Urinary bladder (tissue), 4 donors: ENCODE measurements around the gene ZBP1. TPM values are rescaled to one million over a fixed set of nuclear protein-coding genes. Genes with fewer than 3 reads are reported as not detected.

Source experiments
- DNase-seq: peaks from one replicate; pipeline ENCODE4 v3.0.0-alpha.2; 2015; ENCODE audit errors: extremely low spot score
- H3K27ac ChIP-seq: one replicate; pipeline ENCODE4 v1.5.1; 2013; ENCODE audit warnings: low read depth, mild to moderate bottlenecking, moderate library complexity
- H3K36me3 ChIP-seq: one replicate; pipeline ENCODE4 v1.6.1; 2013; ENCODE audit warnings: mild to moderate bottlenecking, moderate library complexity; ENCODE audit not compliant: insufficient read depth
- H3K4me1 ChIP-seq: one replicate; pipeline ENCODE4 v1.6.1; 2013; ENCODE audit warnings: mild to moderate bottlenecking, moderate library complexity; ENCODE audit not compliant: insufficient read depth
- H3K4me3 ChIP-seq: one replicate; pipeline ENCODE4 v1.5.1; 2013; ENCODE audit warnings: low read depth, low read length
- WGBS: extraction: QIAGEN DNeasy Blood & Tissue Kit; methylation state at CpG from one replicate; pipeline ENCODE4 v1.1.7; 2013; 5-methylcytosine and 5-hydroxymethylcytosine counted together
- polyA plus RNA-seq: library from polyadenylated mRNA; stranded (reverse); fragments of 200-250 nt; gene quantifications from one replicate; pipeline ENCODE4 v1.2.3, GENCODE V29; 2013
- total RNA-seq: library from RNA; depleted of rRNA; stranded (reverse); fragments of >200 nt; gene quantifications from one replicate; pipeline ENCODE4 v1.2.3, GENCODE V29; 2014
- donor health status: healthy with polysubstance abuse.
- donor health status: healthy.

ZBP1 gene
- total RNA-seq (not detected), polyA plus RNA-seq (0.46 TPM)

- Histone ChIP-seq H3K36me3 (no peaks in the 10 kb centered on the region), H3K4me3 (no peak within 1 kb of the TSS), H3K27ac (no peak within 1 kb of the TSS), H3K4me1 (no peaks in the 10 kb centered on the region)
- DNase-seq = no peak
- 74% methylated on average over 18 of the region's 18 CpGs for WGBS
Observed at GRCh38 chr20:57620274-57620990, at the start of gene ZBP1. ZBP1 (minus strand) TSS chr20:57620426; CDS start chr20:57620295, 131 bp downstream.

- DNase-seq = no peak
- H3K4me1 ChIP-seq = no peaks in the 10 kb centered on the region
- WGBS = 90% methylated on average over 8 of the region's 8 CpGs
Observed at GRCh38 chr20:57669632-57670031, 49.4 kb upstream of the ZBP1 start.

GRCh38 chr20:57667924-57668782, 47.9 kb upstream of the ZBP1 start:
- no peaks in the 10 kb centered on the region for H3K36me3 ChIP-seq
- H3K4me3 ChIP-seq = no peak overlapping the region
- no peaks in the 10 kb centered on the region for H3K4me1 ChIP-seq
- H3K27ac ChIP-seq = no peak overlapping the region
- 75% methylated on average over 18 of the region's 18 CpGs for whole genome bisulfite sequencing
- no peak for DNase-seq

More at GRCh38 chr20:57669632-57670031, 49.4 kb upstream of the ZBP1 start:
- H3K4me3 ChIP-seq = no peak overlapping the region
- H3K27ac ChIP-seq = no peak overlapping the region
- no peaks in the 10 kb centered on the region for H3K36me3 ChIP-seq

- no peaks in the 10 kb centered on the region for H3K4me1 ChIP-seq
- DNase-seq = no peak
- 68% methylated on average over 16 of the region's 16 CpGs for WGBS
- H3K4me3 ChIP-seq = no peak overlapping the region
- H3K36me3 ChIP-seq = no peaks in the 10 kb centered on the region
- H3K27ac ChIP-seq = no peak overlapping the region
Observed at GRCh38 chr20:57667388-57667787, 47.2 kb upstream of the ZBP1 start.

GRCh38 chr20:57666834-57667157, 46.6 kb upstream of the ZBP1 start:
- H3K36me3 ChIP-seq = no peaks in the 10 kb centered on the region
- 85% methylated on average over 13 of the region's 13 CpGs for WGBS
- H3K4me3 ChIP-seq = no peak overlapping the region
- H3K4me1 ChIP-seq = no peaks in the 10 kb centered on the region
- H3K27ac ChIP-seq = no peak overlapping the region
- no peak for DNase-seq

GRCh38 chr20:57666106-57666833, 46.0 kb upstream of the ZBP1 start:
- 90% methylated on average over 21 of the region's 21 CpGs for WGBS
- DNase-seq = no peak

GRCh38 chr20:57665589-57665971, 45.4 kb upstream of the ZBP1 start:
- Histone ChIP-seq H3K4me1 (no peaks in the 10 kb centered on the region), H3K27ac (no peak overlapping the region), H3K4me3 (no peak overlapping the region), H3K36me3 (no peaks in the 10 kb centered on the region)
- no peak for DNase-seq
- WGBS = 92% methylated on average over 8 of the region's 8 CpGs

More at GRCh38 chr20:57666106-57666833, 46.0 kb upstream of the ZBP1 start:
- no peaks in the 10 kb centered on the region for H3K4me1 ChIP-seq
- H3K36me3 ChIP-seq = no peaks in the 10 kb centered on the region
- no peak overlapping the region for H3K4me3 ChIP-seq
- H3K27ac ChIP-seq = no peak overlapping the region

- H3K4me1 ChIP-seq = no peaks in the 10 kb centered on the region
- no peak overlapping the region for H3K27ac ChIP-seq
- H3K36me3 ChIP-seq = no peaks in the 10 kb centered on the region
- WGBS = 91% methylated on average over 14 of the region's 14 CpGs
- DNase-seq = no peak
- H3K4me3 ChIP-seq = no peak overlapping the region
Observed at GRCh38 chr20:57664924-57665588, 44.8 kb upstream of the ZBP1 start.

GRCh38 chr20:57664476-57664875, 44.2 kb upstream of the ZBP1 start:
- H3K36me3 ChIP-seq = no peaks in the 10 kb centered on the region
- no peaks in the 10 kb centered on the region for H3K4me1 ChIP-seq
- H3K4me3 ChIP-seq = no peak overlapping the region
- no peak for DNase-seq
- 78% methylated on average over 20 of the region's 20 CpGs for WGBS
- H3K27ac ChIP-seq = no peak overlapping the region

- Histone ChIP-seq H3K4me1 (no peaks in the 10 kb centered on the region), H3K4me3 (no peak overlapping the region), H3K27ac (no peak overlapping the region), H3K36me3 (no peaks in the 10 kb centered on the region)
- DNase-seq = no peak
- WGBS = 94% methylated on average over 27 of the region's 27 CpGs
Observed at GRCh38 chr20:57663681-57664451, 43.6 kb upstream of the ZBP1 start.

- Histone ChIP-seq H3K27ac (no peak overlapping the region), H3K4me1 (no peaks in the 10 kb centered on the region)
Observed at GRCh38 chr20:57663241-57663640, 43.0 kb upstream of the ZBP1 start.

GRCh38 chr20:57662456-57663240, 42.4 kb upstream of the ZBP1 start:
- Histone ChIP-seq H3K27ac (no peak overlapping the region), H3K4me1 (no peaks in the 10 kb centered on the region), H3K4me3 (no peak overlapping the region), H3K36me3 (no peaks in the 10 kb centered on the region)
- no peak for DNase-seq
- WGBS = 81% methylated on average over 21 of the region's 21 CpGs

More at GRCh38 chr20:57663241-57663640, 43.0 kb upstream of the ZBP1 start:
- H3K4me3 ChIP-seq = no peak overlapping the region
- H3K36me3 ChIP-seq = no peaks in the 10 kb centered on the region
- 92% methylated on average over 9 of the region's 9 CpGs for WGBS
- DNase-seq = no peak
